Vagina (tissue), 2 donors: ENCODE results near the gene ASPSCR1. TPM values are rescaled to one million over a fixed set of nuclear protein-coding genes. Genes with fewer than 3 reads are reported as not detected.

Experiments
- DNase-seq, 2 donors: peaks; one replicate each; pipeline ENCODE4 v3.0.0-alpha.2; 2017; ENCODE audit errors: extremely low spot score in 2 of 2
- H3K27ac ChIP-seq: fragments of 200-600 bp; sonication (generic); one replicate; pipeline ENCODE4 v1.5.1; 2019
- H3K27me3 ChIP-seq: fragments of 200-600 bp; sonication (generic); one replicate; pipeline ENCODE4 v1.5.1; 2019
- H3K36me3 ChIP-seq, 2 donors: fragments of 200-600 bp; sonication (generic); one replicate each; pipeline ENCODE4 v1.5.1; 2017 to 2019
- H3K4me1 ChIP-seq: fragments of 200-600 bp; sonication (generic); one replicate; pipeline ENCODE4 v1.5.1; 2019
- H3K4me3 ChIP-seq, 2 donors: fragments of 200-600 bp; sonication (generic); 1 replicate in 1 of 2; 2 replicates in 1 of 2; pipeline ENCODE4 v1.5.1; 2016 to 2019
- H3K9me3 ChIP-seq: fragments of 200-600 bp; sonication (generic); one replicate; pipeline ENCODE4 v1.5.1; 2019
- POLR2A ChIP-seq, 2 donors: fragments of 450-650 bp; IDR thresholded peaks; one replicate each; pipeline ENCODE4 v1.6.1; 2017; ENCODE audit warnings: antibody characterized with exemption in 2 of 2, mild to moderate bottlenecking in 2 of 2, moderate library complexity in 2 of 2
- POLR2AphosphoS5 ChIP-seq, 2 donors: sonication (generic); formaldehyde crosslinking; IDR thresholded peaks; one replicate each; pipeline ENCODE4 v1.9.0; 2017; ENCODE audit warnings: antibody characterized with exemption in 2 of 2, mild to moderate bottlenecking in 2 of 2, low read depth in 1 of 2; ENCODE audit not compliant: insufficient read depth in 1 of 2
- intact Hi-C: fragments of 100-400 bp; cut with DNase I; formaldehyde crosslinking; loops from one replicate; pipeline ENCODE4 v1.15.1; 2023
- total RNA-seq: library from RNA; depleted of rRNA; stranded (reverse); fragments of >200 nt; gene quantifications from one replicate; pipeline ENCODE4 v1.2.3, GENCODE V29; 2016
- TF ChIP-seq, protein P1 (sequence below), 3 experiments: fragments of 450-650 bp in 2 of 3; fragments of 200-600 bp in 1 of 3; sonication (generic) in 1 of 3; IDR thresholded peaks; one replicate each; pipeline ENCODE4 v1.5.1; 2017 to 2019; ENCODE audit warnings: antibody characterized with exemption in 3 of 3, mild to moderate bottlenecking in 2 of 3, moderate library complexity in 2 of 3

Gene ASPSCR1
- total RNA-seq, 1 donor from 2014 or later = 31.2 TPM

GRCh38 chr17:82008258-82008940 is 31.0 kb downstream of the ASPSCR1 start:
- H3K27ac ChIP-seq = no peak overlapping the region
- TF ChIP-seq POLR2AphosphoS5 (IDR thresholded peaks at IDR 0.05; ENCODE audit: insufficient read depth in 1 of 2, low read depth in 1 of 2) (no peak), POLR2A (IDR thresholded peaks at IDR 0.05) (no peak)
- TF ChIP-seq, protein P1, sequence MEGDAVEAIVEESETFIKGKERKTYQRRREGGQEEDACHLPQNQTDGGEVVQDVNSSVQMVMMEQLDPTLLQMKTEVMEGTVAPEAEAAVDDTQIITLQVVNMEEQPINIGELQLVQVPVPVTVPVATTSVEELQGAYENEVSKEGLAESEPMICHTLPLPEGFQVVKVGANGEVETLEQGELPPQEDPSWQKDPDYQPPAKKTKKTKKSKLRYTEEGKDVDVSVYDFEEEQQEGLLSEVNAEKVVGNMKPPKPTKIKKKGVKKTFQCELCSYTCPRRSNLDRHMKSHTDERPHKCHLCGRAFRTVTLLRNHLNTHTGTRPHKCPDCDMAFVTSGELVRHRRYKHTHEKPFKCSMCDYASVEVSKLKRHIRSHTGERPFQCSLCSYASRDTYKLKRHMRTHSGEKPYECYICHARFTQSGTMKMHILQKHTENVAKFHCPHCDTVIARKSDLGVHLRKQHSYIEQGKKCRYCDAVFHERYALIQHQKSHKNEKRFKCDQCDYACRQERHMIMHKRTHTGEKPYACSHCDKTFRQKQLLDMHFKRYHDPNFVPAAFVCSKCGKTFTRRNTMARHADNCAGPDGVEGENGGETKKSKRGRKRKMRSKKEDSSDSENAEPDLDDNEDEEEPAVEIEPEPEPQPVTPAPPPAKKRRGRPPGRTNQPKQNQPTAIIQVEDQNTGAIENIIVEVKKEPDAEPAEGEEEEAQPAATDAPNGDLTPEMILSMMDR (IDR thresholded peaks at IDR 0.05) = no peak
- intact Hi-C loops = no loop called here

DNA sequence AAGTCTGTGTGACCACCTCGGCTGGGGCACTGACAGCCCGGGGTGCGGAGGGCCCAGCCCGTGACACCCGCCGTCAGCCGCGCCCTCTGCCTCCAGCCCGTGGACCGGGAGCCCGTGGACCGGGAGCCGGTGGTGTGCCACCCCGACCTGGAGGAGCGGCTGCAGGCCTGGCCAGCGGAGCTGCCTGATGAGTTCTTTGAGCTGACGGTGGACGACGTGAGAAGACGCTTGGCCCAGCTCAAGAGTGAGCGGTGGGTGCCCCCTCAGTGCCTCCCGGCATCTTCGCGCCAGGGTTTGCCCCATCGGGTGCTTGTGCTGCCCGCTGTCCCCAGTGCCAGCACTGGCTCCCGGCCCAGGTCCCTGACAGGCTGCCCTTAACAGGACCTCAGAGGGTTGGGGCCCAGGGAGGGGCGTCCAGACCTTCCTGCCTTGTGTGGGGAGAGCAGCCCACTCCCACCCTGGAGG is 31.5 kb downstream of the ASPSCR1 start:
- Histone ChIP-seq H3K27me3 (no peaks in the 10 kb centered on the region), H3K27ac (no peak overlapping the region), H3K4me1 (peaks cover 55% of the 10 kb centered on the region), H3K36me3 (no peaks in the 10 kb centered on the region), H3K9me3 (no peaks in the 10 kb centered on the region), H3K4me3 (no peak overlapping the region)
- TF ChIP-seq POLR2A (IDR thresholded peaks at IDR 0.05) (no peak), POLR2AphosphoS5 (IDR thresholded peaks at IDR 0.05; ENCODE audit: insufficient read depth in 1 of 2, low read depth in 1 of 2) (no peak)
- TF ChIP-seq, protein P1 (IDR thresholded peaks at IDR 0.05) = no peak
- intact Hi-C loops = no loop called here
- no peak for DNase-seq

More at GRCh38 chr17:82008258-82008940, 31.0 kb downstream of the ASPSCR1 start:
- H3K4me1 ChIP-seq = peaks cover 55% of the 10 kb centered on the region
- no peak overlapping the region for H3K4me3 ChIP-seq
- no peaks in the 10 kb centered on the region for H3K27me3 ChIP-seq
- no peaks in the 10 kb centered on the region for H3K9me3 ChIP-seq
- no peaks in the 10 kb centered on the region for H3K36me3 ChIP-seq
- no peak for DNase-seq

- H3K27me3 ChIP-seq = no peaks in the 10 kb centered on the region
- peaks cover 55% of the 10 kb centered on the region for H3K4me1 ChIP-seq
- H3K4me3 ChIP-seq = no peak overlapping the region
- no peak for DNase-seq
- TF ChIP-seq, protein P1 (IDR thresholded peaks at IDR 0.05) = no peak
- intact Hi-C loops = no loop called here
- H3K27ac ChIP-seq = no peak overlapping the region
- no peaks in the 10 kb centered on the region for H3K9me3 ChIP-seq
- no peaks in the 10 kb centered on the region for H3K36me3 ChIP-seq
Observed at GRCh38 chr17:82009413-82009812, 32.0 kb downstream of the ASPSCR1 start.

- peaks cover 49% of the 10 kb centered on the region for H3K4me1 ChIP-seq
- H3K27me3 ChIP-seq = no peaks in the 10 kb centered on the region
- intact Hi-C loops = loop anchor here (5.0 kb wide), 1 partner anchor 49 kb away; the partner anchor contains the start of gene NOTUM
- DNase-seq = no peak
- H3K36me3 ChIP-seq = no peaks in the 10 kb centered on the region
- no peak for TF ChIP-seq POLR2AphosphoS5 (IDR thresholded peaks at IDR 0.05; ENCODE audit: insufficient read depth in 1 of 2, low read depth in 1 of 2)
- no peak for TF ChIP-seq POLR2A (IDR thresholded peaks at IDR 0.05)
- TF ChIP-seq, protein P1 (IDR thresholded peaks at IDR 0.05) = no peak
- no peaks in the 10 kb centered on the region for H3K9me3 ChIP-seq
- H3K4me3 ChIP-seq = no peak overlapping the region
- no peak overlapping the region for H3K27ac ChIP-seq
Observed at GRCh38 chr17:82010575-82011525, 33.4 kb downstream of the ASPSCR1 start.
